KG1 (cell line): ENCODE data around the gene INO80E.
"Not testable (repeated sequence)": the region's sequence is repeated elsewhere in the genome, so short reads cannot be mapped to it uniquely, and the experiment has no call there.

Experiments used
- DNase-seq: peaks from one replicate; lab custom pipeline; 2025; lab: John Stamatoyannopoulos, UW

Gene INO80E

GRCh38 chr16:30010844-30011713, 15.0 kb downstream of the INO80E start, which contains the start of gene DOC2A:
Gene DOC2A (minus strand): TSS chr16:30011027. CDS start chr16:30010222, 805 bp downstream.
- no peak for DNase-seq

- DNase-seq: no peak
Measured at GRCh38 chr16:30011714-30012504, 15.9 kb downstream of the INO80E start.

DNA sequence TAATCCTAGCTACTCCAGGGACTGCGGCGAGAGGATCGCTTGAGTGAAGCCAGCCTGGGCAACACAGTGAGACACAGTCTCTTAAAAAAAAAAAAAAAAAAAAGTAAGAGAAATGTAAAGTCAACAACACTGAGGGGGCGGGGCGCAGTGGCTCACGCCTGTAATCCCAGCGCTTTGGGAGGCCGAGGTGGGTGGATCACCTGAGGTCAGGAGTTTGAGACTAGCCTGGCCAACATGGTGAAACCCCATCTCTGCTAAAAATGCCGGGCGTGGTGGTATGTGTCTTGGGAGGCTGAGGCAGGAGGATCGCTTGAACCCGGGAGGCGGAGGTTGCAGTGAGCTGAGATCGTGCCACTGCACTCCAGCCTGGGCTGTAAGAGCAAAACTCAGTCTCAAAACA, 16.6 kb downstream of the INO80E start:
- not testable (repeated sequence) for DNase-seq

DNA sequence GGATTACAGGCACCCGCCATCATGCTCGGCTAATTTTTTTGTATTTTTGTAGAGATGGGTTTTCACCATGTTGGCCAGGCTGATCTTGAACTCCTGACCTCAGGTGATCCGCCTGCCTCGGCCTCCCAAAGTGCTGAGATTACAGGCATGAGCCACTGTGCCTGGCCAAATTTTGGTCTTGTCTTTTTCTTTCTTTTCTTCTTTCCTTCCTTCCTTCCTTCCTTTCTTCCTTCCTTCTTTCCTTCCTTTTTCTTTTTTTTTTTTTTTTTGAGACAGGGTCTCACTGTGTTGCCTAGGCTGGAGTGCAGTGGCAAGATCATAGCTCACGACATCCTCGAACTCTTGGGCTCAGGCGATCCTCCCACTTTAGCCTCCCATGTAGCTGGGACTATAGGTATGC, 19.4 kb downstream of the INO80E start:
- DNase-seq: not testable (repeated sequence)

DNA sequence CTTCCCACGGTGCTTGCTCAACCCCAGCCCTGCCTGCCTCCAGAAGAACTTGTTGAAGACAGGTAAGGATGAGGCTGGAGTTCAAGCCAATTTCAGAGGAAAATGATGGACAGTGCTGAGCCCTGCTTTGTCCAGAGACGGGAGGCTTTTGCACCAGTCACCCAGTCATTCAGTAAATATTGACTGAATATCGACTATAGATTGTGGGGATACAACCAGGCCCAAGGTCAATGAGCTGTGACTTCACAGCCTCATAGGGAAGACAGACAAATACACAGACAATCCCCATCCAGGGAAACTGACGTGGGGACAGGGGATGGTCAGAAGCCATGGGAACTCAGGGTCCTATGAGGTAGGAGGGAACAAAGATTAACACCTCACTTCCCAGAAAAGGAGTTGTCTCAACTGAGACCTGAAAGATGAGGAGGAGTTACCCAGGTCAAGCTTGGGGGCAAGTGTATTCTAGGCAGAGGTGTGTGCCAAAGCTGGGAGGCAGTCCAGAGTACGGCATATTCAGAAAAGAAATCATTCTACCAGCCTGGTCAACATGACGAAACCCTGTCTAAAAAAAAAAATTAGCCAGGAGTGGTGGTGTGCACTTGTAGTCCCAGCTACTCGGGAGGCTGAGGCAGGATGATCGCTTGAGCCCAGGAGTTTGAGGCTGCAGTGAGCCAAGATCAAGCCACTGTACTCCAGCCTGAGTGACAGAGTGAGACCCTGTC, 20.7 kb downstream of the INO80E start:
- no peak for DNase-seq

DNA sequence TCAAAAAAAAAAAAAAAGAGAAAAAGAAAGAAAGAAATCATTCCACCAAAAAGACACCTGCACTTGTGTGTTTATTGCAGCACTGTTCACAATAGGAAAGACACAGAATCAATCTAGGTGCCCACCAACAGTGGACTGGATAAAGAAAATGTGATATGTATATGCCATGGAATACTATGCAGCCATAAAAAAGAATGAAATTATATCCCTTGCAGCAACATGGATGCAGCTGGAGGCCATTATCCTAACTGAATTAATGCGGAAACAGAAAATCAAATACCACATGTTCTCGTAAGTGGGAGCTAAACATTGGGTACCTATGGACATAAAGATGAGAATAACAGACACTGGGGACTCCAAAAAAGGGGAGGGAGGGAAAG, 21.2 kb downstream of the INO80E start:
- no peak for DNase-seq

DNA sequence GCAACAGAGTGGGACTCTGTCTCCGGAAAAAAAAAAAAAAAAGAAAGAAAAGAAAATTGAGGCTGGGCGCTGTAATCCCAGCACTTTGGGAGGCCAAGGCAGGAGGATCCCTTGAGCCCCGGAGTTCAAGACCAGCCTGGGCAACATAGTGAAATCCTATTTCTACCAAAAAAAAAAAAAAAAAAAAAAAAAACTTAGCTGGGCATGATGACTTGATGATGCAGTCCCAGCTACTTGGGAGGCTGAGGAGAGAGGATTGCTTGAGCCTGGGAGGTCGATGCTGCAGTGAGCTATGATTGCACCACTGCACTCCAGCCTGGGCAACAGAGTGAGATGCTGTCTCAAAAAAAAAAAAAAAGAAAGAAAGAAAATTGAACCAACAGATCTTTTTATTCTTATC, 21.9 kb downstream of the INO80E start:
- DNase-seq: not testable (repeated sequence)

DNA sequence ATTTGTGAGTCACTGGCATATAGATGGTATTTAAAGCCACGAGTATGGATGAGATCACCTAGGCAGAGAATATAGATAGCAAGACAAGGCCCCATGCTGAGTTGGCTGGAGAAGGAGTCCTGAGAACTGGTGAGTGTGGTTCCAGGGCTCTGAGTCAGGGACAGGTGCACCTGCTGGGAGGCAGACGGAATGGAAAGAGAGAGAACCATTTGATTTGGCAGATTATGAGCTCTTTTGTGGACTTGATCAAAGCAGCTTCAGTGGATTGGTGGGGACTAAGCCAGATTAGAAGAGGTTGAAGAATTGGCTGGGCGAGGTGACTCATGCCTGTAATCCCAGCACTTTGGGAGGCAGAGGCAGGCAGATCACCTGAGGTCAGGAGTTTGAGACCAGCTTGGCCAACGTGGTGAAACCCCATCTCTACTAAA, 22.7 kb downstream of the INO80E start:
- DNase-seq: no peak

GRCh38 chr16:30022887-30023286, 26.8 kb downstream of the INO80E start, which contains the start of gene C16orf92:
Gene C16orf92 (plus strand): TSS chr16:30023198. CDS start chr16:30023341, 143 bp downstream.
- DNase-seq: no peak

GRCh38 chr16:30023586-30023985, 27.5 kb downstream of the INO80E start:
- DNase-seq: no peak

GRCh38 chr16:30024451-30024850, 28.4 kb downstream of the INO80E start:
- no peak for DNase-seq

DNA sequence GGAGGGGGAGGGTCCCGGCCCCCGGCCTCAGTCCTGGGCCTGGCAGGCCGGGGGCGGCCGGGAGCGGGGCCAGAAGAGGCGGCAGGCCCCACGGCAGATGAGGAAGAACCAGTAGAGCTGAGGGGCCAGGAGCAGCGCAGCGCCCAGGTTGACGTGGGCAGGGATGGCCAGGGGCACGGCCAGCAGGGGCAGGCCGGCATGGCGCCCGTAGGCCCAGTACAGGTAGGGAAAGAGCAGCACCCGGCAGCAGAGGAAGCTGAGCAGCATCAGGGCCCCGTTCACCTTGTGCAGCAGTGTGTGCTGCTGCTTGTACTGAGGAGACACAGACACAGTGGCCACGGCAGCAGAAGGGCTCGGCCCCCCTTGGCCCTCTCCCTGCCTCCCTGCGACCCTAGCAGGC, 29.1 kb downstream of the INO80E start:
- no peak for DNase-seq

GRCh38 chr16:30025574-30025973, 29.5 kb downstream of the INO80E start:
- no peak for DNase-seq

- no peak for DNase-seq
Measured at GRCh38 chr16:30026449-30026848, 30.4 kb downstream of the INO80E start.

GRCh38 chr16:30027588-30028437, 31.8 kb downstream of the INO80E start:
- DNase-seq: no peak

DNA sequence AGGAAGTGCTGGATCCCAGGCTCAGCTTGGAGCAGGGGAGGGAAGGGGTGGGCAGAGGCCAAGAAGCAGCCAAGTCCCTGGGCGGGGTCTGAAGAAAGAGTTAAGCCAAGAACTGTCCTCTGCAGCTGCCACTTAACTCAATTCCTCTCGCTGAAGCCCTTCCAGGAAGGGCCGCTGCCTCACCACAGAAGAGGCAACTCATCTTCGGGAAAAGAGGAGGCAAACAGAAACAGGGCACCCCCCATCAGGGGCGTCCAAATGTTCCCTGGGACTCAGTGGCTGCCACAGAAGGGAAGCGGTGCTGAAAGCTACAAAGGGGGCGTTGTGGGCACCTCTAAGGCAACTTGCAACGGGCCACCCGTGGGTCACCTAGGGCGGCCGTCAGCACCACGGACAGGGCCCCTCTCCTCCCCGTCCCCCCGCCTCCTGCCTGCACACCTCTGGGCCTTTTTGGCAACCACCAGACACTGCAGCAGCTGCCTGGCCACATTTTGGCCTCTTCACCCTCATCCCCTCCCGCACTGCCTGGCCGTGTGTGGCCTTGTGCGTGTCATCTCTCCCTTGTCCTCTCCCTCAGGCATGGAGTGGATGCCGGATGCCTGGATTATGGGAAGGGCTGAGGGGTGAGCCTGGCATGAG, 32.5 kb downstream of the INO80E start:
- DNase-seq: no peak

- DNase-seq: no peak
Measured at GRCh38 chr16:30030011-30030685, 34.1 kb downstream of the INO80E start.

GRCh38 chr16:30030841-30031413, 34.9 kb downstream of the INO80E start, which contains the start of gene TLCD3B:
Gene TLCD3B (minus strand): TSS chr16:30031271. CDS start chr16:30030527, 744 bp downstream.
- no peak for DNase-seq

DNA sequence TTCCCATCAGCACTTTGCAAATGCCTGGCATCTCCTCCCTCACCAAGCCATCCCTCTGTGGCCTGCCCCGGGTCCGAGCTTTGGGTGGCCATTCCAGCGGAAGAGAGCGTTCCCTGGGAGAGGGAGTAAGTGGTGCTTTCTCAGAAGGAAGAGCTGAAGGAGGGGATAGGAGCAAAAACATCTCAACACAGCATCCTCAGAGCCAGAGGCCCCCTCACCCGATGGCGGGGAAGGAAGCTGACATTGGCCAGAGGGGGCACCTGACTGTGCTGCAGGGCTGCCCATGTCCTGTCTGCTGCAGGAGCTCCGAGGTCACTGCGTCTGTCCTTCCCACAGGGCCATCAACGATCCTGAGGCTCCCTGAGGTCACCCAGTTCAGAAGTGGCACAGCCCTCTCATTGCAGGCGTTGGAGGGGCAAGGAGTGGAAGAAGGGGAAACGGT, 35.5 kb downstream of the INO80E start:
- no peak for DNase-seq
